ENCODE results near the gene PRR5L. TPM values are rescaled to one million over a fixed set of nuclear protein-coding genes. Genes with fewer than 3 reads are reported as not detected.
"Not testable (repeated sequence)": the region's sequence is repeated elsewhere in the genome, so short reads cannot be mapped to it uniquely, and the experiment has no call there.

The PRR5L gene
- total RNA-seq, 2 experiments from 2014 or later = 6.9 to 7.3 TPM

- Mint-ChIP-seq H3K27ac (no peak overlapping the region), H3K4me3 (no peak overlapping the region), H3K27me3 (no peaks in the 10 kb centered on the region), H3K36me3 (ENCODE audit: low read depth) (no peaks in the 10 kb centered on the region), H3K9me3 (no peaks in the 10 kb centered on the region), H3K4me1 (peaks cover 8% of the 10 kb centered on the region)
- ChIA-PET POLR2A (no interaction called here), CTCF (interaction anchor here (0.7 to 2.0 kb wide), 5 partner anchors 11 to 1074 kb away, joined by 3 to 6 read pairs (median 4); no protein-coding TSS in a partner anchor)
- no peak for DNase-seq
Observed at GRCh38 chr11:36464720-36465119, 168.6 kb downstream of the PRR5L start.

GRCh38 chr11:36465449-36466163, 169.5 kb downstream of the PRR5L start:
- no peak for DNase-seq
- Mint-ChIP-seq H3K36me3 (ENCODE audit: low read depth) (no peaks in the 10 kb centered on the region), H3K27ac (no peak overlapping the region), H3K4me3 (no peak overlapping the region), H3K27me3 (no peaks in the 10 kb centered on the region), H3K9me3 (no peaks in the 10 kb centered on the region), H3K4me1 (peaks cover 3% of the 10 kb centered on the region)
- ChIA-PET POLR2A (interaction anchor here (0.5 kb wide), 1 partner anchor 1267 kb away, joined by 5 read pairs; no protein-coding TSS in a partner anchor), CTCF (interaction anchor here (0.8 to 2.0 kb wide), 4 partner anchors 12 to 173 kb away, joined by 3 to 6 read pairs (median 4); no protein-coding TSS in a partner anchor)

DNA sequence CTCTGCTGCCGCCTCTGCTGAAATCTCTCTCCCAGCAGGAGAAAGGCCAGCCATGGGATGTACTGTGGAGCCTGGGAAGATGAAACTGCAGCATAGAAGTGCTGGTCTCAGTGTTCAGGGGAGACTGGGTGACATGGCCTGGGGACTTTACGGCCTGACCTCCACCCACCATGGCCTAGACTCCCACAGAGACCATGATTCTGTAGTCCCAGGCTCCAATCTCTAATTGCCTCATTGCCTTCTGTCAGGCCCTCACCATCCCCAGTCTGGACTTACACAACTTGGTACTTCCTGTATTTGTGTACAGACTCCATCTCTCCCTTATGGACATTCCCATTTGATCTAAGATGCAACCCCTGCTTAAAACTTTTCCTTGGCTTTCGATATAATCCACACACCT, 170.9 kb downstream of the PRR5L start:
- ChIA-PET CTCF (interaction anchor here (1.9 kb wide), 1 partner anchor 174 kb away, joined by 7 read pairs; no protein-coding TSS in a partner anchor), POLR2A (no interaction called here)
- Mint-ChIP-seq H3K9me3 (no peaks in the 10 kb centered on the region), H3K4me1 (no peaks in the 10 kb centered on the region), H3K4me3 (no peak overlapping the region), H3K27me3 (no peaks in the 10 kb centered on the region), H3K27ac (no peak overlapping the region), H3K36me3 (ENCODE audit: low read depth) (no peaks in the 10 kb centered on the region)
- no peak for DNase-seq

DNA sequence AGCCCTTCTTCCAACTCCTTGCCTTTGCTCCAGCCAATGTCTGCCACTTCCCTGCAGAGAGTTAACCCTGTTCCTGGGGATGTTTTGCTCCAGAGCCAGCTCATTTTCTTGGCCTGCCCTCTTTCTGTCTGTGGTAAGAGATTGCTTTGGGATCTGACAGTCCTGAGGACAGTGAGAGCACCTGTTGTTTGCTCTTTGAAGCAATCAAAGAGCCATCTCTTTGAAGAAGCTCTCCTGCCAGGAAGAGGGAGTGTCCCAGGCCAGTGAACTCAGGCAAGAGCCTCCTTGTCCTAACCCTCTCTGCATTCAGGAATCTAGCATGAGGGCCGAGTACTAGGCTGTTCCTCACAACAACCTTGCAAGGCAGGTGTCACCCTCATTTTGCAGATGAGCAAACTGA, 171.8 kb downstream of the PRR5L start:
- H3K9me3 Mint-ChIP-seq = no peaks in the 10 kb centered on the region

DNA sequence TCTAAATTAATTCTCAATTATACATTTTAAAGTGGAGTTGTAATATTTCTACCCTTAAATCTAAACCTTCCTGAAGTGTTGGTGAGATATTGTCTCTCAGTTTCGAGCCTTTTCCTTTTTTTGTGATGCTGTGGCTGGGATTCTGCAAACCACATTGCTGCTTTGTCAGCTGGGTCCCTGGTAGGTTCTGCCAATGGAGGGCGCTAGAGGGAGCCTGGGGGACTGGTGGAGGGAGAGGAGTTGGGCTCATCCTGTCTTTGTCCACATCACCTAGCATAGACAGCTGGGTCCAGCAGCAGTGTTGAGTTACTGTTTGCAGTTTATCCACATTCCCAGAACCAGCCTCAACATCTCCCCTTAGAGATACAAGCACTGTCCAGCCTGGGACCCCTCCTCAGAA, 173.0 kb downstream of the PRR5L start:
- ChIA-PET POLR2A (interaction anchor here (0.7 kb wide), 1 partner anchor 177 kb away, joined by 3 read pairs; no protein-coding TSS in a partner anchor), CTCF (interaction anchor here (1.9 to 2.2 kb wide), 2 partner anchors 24 to 176 kb away, joined by 7 read pairs; no protein-coding TSS in a partner anchor)
- H3K4me1 Mint-ChIP-seq = no peaks in the 10 kb centered on the region
- no peaks in the 10 kb centered on the region for H3K27me3 Mint-ChIP-seq
- H3K36me3 Mint-ChIP-seq (ENCODE audit: low read depth) = no peaks in the 10 kb centered on the region
- H3K9me3 Mint-ChIP-seq = no peaks in the 10 kb centered on the region
- no peak overlapping the region for H3K27ac Mint-ChIP-seq
- H3K4me3 Mint-ChIP-seq = no peak overlapping the region
- DNase-seq = no peak

More for the DNA sequence above, 171.8 kb downstream of the PRR5L start:
- POLR2A ChIA-PET = no interaction called here
- H3K36me3 Mint-ChIP-seq (ENCODE audit: low read depth) = no peaks in the 10 kb centered on the region
- CTCF ChIA-PET = interaction anchor here (0.9 to 2.2 kb wide), 3 partner anchors 11 to 175 kb away, joined by 4 to 7 read pairs (median 7); no protein-coding TSS in a partner anchor
- no peaks in the 10 kb centered on the region for H3K27me3 Mint-ChIP-seq
- H3K4me3 Mint-ChIP-seq = no peak overlapping the region
- H3K4me1 Mint-ChIP-seq = no peaks in the 10 kb centered on the region
- no peak overlapping the region for H3K27ac Mint-ChIP-seq
- DNase-seq = no peak

DNA sequence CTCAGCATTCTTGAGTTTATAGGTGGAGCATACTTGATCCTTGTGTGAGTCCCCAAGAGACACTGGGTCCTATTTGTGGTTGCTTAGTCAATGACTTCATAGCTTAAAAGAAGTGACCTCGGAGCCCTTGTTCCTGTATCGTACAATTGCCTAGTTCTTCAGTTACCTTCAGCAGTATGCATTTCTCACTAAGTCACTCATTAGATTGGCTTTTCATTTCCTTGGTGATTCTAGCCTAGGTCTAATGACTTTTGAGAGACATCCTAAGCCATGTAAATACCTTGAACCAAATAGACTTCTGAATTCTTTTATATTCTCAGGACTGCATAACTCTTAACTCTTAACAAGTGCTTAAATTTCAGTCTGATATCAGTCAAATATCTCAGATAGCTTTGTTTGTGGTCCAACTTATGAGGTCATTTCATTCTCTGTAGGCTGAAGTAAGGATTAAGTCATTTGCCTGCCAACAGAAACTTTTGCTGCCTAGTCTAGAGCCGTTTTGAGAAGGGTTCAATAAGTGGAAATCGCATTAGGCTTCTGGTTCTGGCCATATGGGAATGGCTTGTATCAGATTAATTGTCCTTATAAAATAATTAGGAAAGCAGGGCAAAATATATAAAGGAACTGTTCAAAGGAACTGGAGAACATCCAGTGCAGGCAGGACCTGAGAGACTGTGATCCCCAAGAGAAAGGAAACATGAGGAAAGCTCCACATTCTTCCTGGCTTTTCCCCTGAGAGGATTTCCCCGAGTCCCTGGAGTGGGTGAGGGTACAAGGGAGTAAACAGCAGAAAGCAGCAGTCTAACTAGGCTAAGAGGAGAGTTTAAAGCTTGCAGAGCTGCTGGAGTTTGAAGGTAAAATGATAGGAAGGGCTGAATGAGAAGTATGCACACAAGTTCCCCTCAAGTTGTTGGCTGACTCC, 174.1 kb downstream of the PRR5L start:
- no peaks in the 10 kb centered on the region for H3K9me3 Mint-ChIP-seq

GRCh38 chr11:36471577-36471976, 175.5 kb downstream of the PRR5L start:
- no peaks in the 10 kb centered on the region for H3K9me3 Mint-ChIP-seq
- no peak for DNase-seq
- ChIA-PET CTCF (no interaction called here), POLR2A (no interaction called here)
- H3K36me3 Mint-ChIP-seq (ENCODE audit: low read depth) = no peaks in the 10 kb centered on the region
- no peak overlapping the region for H3K4me3 Mint-ChIP-seq
- H3K27me3 Mint-ChIP-seq = no peaks in the 10 kb centered on the region
- no peak overlapping the region for H3K27ac Mint-ChIP-seq
- no peaks in the 10 kb centered on the region for H3K4me1 Mint-ChIP-seq

More for the DNA sequence above, 174.1 kb downstream of the PRR5L start:
- CTCF ChIA-PET = interaction anchor here (2.2 kb wide), 1 partner anchor 23 kb away, joined by 7 read pairs; no protein-coding TSS in a partner anchor
- H3K36me3 Mint-ChIP-seq (ENCODE audit: low read depth) = no peaks in the 10 kb centered on the region
- no peak overlapping the region for H3K27ac Mint-ChIP-seq
- no peak for DNase-seq
- H3K4me3 Mint-ChIP-seq = no peak overlapping the region
- H3K27me3 Mint-ChIP-seq = no peaks in the 10 kb centered on the region
- no peaks in the 10 kb centered on the region for H3K4me1 Mint-ChIP-seq
- POLR2A ChIA-PET = no interaction called here

- Mint-ChIP-seq H3K4me3 (no peak overlapping the region), H3K36me3 (ENCODE audit: low read depth) (no peaks in the 10 kb centered on the region), H3K27me3 (no peaks in the 10 kb centered on the region), H3K9me3 (no peaks in the 10 kb centered on the region), H3K4me1 (no peaks in the 10 kb centered on the region), H3K27ac (no peak overlapping the region)
- DNase-seq = no peak
- CTCF ChIA-PET = no interaction called here
- POLR2A ChIA-PET = no interaction called here
Observed at GRCh38 chr11:36475192-36475591, 179.1 kb downstream of the PRR5L start.

- peak; percentile 51 for DNase-seq
- peaks cover 8% of the 10 kb centered on the region for H3K36me3 Mint-ChIP-seq (ENCODE audit: low read depth)
- H3K4me3 Mint-ChIP-seq = no peak overlapping the region
- peaks cover 4% of the 10 kb centered on the region for H3K9me3 Mint-ChIP-seq
- H3K27ac Mint-ChIP-seq = no peak overlapping the region
- H3K27me3 Mint-ChIP-seq = no peaks in the 10 kb centered on the region
- H3K4me1 Mint-ChIP-seq = peaks cover 7% of the 10 kb centered on the region
- ChIA-PET CTCF (interaction anchor here (0.6 to 2.9 kb wide), 14 partner anchors 11 to 188 kb away, joined by 3 to 18 read pairs (median 4); partner anchors contain the start of gene PRR5L), POLR2A (no interaction called here)
Observed at GRCh38 chr11:36478700-36479329, 182.7 kb downstream of the PRR5L start.

DNA sequence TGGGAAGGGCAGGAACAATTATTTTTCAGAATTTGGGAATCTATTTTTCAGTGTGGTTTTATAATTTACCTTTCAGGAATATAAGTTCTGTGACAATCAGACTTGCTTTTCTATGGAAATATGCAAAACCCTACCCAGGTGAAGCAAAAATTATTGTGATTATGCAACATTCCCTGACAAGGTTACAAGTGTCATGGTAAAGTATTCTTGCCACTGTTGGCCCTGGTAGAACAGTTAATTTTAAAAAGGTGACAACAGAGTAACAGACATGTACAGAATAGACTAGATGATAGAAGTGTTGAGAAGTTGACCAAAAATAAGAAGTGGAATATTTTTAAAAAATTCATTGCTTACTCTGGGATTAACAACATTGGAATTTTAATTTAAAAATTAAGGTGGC, 184.7 kb downstream of the PRR5L start:
- ChIA-PET CTCF (interaction anchor here (1.2 kb wide), 1 partner anchor 12 kb away, joined by 3 read pairs; no protein-coding TSS in a partner anchor), POLR2A (no interaction called here)
- H3K4me3 Mint-ChIP-seq = no peak overlapping the region
- peaks cover 10% of the 10 kb centered on the region for H3K4me1 Mint-ChIP-seq
- H3K9me3 Mint-ChIP-seq = peaks cover 4% of the 10 kb centered on the region
- H3K27ac Mint-ChIP-seq = no peak overlapping the region
- H3K36me3 Mint-ChIP-seq (ENCODE audit: low read depth) = peaks cover 19% of the 10 kb centered on the region
- H3K27me3 Mint-ChIP-seq = no peaks in the 10 kb centered on the region
- DNase-seq = no peak

DNA sequence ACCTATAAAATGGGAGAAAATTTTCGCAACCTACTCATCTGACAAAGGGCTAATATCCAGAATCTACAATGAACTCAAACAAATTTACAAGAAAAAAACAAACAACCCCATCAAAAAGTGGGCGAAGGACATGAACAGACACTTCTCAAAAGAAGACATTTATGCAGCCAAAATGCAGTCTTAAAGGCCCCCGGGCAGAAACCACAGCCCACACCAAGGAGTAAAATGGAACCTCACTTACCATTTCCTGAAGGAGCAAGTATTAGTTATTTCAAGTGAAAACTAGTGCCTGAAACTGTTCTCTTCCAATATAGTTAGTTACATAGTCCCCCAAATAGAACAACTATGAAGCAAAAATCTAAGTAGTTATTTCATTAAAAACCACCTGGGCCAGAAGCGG, 187.0 kb downstream of the PRR5L start:
- DNase-seq = peak; percentile 14
- POLR2A ChIA-PET, H3K9me3 Mint-ChIP-seq, H3K27ac Mint-ChIP-seq, H3K4me3 Mint-ChIP-seq, H3K27me3 Mint-ChIP-seq, CTCF ChIA-PET: not testable (repeated sequence)
- Mint-ChIP-seq H3K36me3 (ENCODE audit: low read depth) (peaks cover 28% of the 10 kb centered on the region), H3K4me1 (peaks cover 18% of the 10 kb centered on the region)

DNA sequence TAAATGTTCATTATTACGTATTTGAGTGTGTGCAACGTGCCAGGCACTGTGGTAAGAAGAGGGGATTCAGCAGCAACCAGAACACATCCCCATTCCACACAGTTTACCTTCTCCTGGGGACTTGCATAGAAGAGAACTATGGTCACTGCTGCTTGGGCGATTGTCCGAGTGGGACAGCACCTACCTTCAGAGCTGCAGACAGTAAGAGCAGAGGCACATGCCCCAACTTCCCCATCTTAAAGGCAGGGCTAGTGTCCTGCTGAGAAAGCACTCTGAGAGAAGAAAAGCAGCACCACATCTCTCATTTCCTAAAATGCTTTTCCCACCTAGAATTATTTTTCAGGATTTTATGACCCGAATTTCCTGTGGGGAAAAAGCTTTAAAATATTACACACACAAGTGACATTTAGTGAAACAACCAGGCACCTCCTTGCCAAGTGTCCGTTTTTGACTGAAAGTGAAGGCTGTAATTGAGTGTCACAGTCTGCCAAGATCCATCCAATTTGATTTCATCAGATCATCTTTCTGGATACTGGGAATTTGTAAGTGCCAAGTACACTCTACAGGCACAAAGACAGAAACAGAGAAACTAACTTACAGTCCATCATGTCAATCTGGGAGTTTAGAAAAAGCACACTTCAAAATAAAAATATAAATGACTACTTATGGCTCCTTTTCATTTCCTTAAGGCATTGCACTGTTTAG, 189.4 kb downstream of the PRR5L start:
- peaks cover 33% of the 10 kb centered on the region for H3K4me1 Mint-ChIP-seq
- no peak for DNase-seq

More for the DNA sequence above, 189.4 kb downstream of the PRR5L start:
- Mint-ChIP-seq H3K36me3 (ENCODE audit: low read depth) (peaks cover 48% of the 10 kb centered on the region), H3K9me3 (peaks cover 4% of the 10 kb centered on the region), H3K27me3 (no peaks in the 10 kb centered on the region), H3K27ac (no peak overlapping the region), H3K4me3 (no peak overlapping the region)
- ChIA-PET POLR2A (no interaction called here), CTCF (interaction anchor here (1.2 kb wide), 1 partner anchor 9 kb away, joined by 5 read pairs; no protein-coding TSS in a partner anchor)
